Esophagus mucosa (tissue), 1 donor: ENCODE measurements around the gene BNIP5. TPM values are rescaled to one million over a fixed set of nuclear protein-coding genes. Genes with fewer than 3 reads are reported as not detected.

ENCODE experiments used
- ATAC-seq: fragments of 200-7000 bp; cut with Tn5 transposase; one replicate; pipeline ENCODE4 v1.9.1; 2020
- total RNA-seq: library from RNA; stranded (reverse); gene quantifications from one replicate; pipeline ENCODE4 v1.2.4, GENCODE V29; 2023
- donor health status: DM: yes; HTN: yes; CAD: no.

The BNIP5 gene
- total RNA-seq, 1 donor from 2014 or later: not detected

DNA sequence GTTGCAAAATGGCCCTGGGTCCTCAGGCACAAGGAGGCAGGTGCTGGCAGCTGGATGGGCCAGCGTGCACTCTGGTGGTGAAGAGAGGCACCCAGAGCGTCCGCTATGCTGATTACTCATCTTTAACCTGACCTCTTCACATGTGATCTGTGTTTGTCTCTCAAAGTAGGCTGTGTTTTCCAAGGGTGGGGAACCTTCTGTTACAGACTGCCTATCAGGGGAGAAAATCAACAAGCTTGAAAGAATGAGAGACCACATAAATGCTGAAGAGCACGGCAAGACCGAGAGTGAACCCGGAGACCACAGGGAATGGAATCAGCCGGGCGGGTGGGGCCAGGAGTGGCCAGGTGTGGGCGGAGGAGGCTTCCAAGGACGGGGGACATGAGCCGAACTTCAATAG lies 16.2 kb downstream of the BNIP5 start:
- peak; percentile 40 for ATAC-seq

DNA sequence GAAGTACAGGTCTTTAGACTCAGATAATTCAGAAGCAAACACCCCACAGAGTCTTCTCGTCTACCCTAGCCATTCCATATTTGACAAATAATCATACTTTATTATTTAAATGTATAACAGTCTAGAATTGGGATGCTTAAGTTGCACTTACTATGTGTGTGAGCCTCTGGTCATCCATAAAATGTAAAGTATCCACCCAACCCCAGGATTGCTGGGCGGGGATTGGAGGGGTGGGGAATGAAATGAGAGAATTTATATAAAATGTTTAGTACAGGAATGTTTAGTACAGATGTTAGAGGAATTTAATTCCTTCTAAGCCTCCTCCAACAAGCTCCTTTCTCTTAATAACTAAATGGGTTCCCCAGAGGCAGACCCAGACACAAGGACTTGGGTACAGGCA lies 16.9 kb downstream of the BNIP5 start:
- ATAC-seq: no peak

DNA sequence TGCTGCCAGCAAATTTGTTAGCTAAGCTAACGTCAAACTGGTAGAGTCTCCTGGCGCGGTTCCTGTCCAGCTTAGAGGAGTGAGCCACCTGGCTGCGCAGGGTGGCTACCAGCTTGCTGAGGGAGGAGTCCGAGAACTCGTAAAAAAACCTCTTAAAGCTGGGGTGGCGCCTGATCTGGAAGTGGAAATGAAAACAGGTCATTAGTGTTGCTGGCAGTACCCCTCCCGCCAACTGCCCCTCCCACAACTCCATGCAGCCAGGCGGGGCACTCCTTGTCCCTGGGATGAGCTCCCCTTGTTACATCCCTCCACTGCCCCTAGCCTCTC lies 17.3 kb downstream of the BNIP5 start:
- no peak for ATAC-seq

DNA sequence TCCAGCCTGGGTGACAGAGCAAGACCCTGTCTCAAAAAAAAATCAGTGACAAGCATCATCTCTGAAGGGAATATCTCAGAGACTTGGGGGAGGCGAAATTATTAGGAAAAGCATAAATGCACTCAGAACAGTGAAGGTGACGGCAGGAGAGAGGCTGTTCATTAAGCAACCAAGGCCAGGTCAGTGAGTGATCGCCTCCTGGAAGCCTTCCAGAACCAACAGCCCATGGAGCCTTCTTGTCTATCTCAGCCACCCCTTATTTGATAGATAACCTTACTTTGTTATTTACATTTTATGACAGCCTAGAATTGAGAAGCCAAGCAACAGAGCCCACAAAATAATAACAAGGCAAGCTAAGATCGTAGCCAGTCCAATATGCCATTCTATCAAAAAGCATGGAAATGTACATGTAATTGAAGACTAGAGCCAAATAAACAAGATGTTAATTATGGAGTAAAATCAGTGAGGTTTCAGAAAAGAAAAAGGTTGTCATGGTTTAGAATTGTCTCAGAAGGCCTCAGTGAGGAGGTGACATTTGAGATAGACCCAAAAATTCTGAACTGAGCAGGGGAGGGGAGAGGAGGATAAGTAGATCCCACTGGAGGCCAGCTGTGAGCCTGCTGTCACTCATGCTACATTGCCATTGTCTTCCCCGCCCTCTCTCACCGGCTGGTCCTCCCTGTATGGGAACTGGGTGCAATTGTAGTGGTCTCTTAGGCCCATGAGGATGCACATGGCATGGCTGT lies 17.8 kb downstream of the BNIP5 start:
- ATAC-seq: no peak

DNA sequence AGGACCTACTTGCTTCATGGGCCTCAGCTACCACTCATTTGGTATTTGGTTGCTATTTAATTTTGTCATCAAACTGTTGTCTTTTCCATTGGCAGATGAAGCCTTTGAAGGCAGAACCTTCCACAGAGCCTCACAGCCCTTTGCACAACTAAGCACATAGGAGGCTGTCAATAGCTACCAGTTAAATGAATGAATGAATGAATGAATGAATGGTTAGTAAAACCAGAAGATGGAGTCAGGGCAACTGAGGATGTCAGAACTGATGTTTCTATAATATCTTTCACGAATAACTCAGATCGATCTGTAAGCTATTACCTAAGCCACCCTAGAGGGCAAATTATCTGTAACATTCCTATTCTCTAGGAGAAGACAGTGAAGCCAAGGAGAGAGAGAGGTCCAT lies 19.1 kb downstream of the BNIP5 start:
- ATAC-seq: no peak

DNA sequence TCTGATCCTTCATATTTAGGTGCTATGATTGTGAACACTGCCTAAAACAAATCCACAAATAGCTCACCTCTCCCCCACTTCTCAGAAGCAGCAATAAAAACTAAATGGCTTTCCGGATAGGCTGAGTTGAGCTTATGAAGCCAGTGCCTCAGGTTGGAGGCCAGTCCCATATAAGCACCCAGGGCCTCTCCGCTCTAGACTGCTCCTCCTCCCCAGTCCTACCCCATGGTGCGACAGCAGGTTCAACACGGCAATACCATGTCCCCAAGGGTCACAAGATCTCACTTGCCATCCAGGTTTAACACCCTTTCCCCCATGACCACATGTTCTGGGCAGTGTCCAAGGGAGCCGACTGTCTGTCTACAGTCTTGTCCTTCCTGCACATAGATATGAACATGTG lies 20.8 kb downstream of the BNIP5 start:
- ATAC-seq: no peak

DNA sequence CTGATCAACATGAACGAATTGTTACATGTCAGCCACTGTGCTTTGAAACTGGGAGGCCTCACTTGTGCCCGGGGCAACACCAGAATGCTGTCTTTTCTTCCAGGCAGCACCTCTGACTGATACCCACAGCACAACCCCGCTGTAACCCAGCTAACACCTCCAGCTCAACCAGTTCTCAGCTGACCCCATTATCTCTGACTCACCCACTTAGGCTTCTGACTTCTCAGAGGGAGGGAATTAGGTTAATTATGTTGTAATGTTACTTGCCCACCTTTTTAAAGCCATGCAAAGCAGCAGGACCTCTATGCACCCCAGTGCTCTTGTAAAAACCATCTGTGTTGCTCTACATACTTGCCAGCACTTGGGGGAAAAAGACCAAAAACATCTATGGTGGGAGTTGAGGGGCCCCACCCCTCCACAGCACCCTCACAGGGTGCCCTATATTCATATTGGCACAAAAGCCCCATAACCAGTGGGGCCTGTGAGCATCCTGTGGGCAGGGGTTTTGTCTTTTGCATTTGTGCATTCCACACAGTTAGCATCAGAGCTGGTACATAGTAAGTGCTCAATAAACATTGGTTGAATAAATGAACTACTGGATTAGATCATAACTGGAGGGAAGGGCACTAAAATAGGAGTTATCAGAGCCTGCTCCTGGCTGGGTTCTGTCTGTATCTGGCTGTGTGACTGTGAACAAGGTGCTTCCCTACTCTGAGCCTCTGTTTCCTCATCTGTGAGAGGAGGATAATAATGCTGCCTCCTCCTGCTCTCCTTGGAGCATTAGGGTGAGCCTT lies 22.3 kb downstream of the BNIP5 start:
- peak; percentile 96 for ATAC-seq

DNA sequence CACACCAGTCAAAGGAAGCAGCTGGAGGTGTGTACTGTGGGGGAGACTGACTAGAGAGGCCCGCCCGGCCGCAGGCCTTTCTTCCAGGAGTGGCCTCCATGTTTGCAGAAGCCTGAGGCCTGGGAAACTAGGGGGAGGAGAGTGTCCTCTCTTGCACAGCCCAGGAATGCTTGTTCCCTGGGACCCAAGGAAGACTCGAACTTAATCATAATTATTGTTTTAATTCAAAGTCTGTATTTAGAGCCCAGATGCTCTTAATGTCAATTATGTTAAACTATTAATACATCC lies 23.1 kb downstream of the BNIP5 start:
- no peak for ATAC-seq

DNA sequence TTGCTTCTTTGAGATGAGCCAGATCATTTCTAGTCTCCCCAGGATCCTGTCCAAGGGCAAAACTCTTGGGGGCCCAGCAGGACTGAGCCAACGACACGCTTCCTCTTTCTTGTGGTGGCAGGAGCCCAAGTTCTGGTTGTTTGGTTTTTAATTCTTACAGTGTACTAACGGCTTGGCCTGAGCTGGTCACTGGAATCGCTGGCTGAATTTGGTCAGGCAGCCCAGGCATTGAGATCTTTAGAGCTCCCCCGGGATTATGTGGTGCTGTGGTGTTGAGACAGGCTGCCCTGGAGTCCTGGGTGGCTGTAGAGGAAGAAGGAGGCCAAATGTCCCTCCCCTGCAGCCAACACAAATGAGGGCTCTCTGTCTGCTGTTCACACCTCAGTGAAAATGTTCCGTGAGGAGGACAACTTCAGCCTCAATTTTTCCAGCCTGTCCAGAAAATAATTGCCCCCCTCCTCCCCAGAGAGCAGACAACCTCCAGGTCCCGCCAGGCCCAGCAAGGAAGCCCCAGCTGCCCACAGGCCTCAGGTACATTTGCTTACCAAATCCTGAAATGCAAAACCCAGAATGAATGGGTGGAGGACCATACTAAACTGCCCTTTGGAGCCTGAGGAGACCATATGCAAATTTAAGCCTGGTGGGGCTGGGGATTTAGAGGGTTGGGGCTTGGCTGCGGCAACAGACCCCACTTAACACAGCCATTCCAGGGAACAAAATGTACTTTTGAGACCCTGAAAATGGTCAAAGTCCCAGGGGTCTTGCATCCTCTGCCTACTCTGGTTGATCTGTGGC lies 23.6 kb downstream of the BNIP5 start:
- no peak for ATAC-seq

DNA sequence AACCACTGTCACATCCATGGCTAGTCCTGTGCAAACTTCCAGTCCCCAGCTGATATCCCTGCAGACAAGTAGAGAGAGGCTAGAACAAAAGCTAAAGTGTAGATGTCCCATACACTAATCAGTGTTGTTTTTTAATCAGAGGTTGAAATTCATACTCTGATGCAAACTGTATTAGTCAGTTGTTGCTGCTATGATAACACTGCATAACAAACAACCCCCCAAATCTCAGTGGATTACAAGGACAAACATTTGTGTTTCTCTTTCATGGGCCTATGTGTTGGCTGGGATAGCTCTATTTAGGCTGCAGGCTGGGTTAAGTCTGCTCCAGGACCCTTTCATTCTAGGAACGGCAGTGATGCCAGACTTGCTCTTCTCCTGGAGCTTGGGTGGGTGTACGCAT lies 26.8 kb downstream of the BNIP5 start:
- no peak for ATAC-seq

DNA sequence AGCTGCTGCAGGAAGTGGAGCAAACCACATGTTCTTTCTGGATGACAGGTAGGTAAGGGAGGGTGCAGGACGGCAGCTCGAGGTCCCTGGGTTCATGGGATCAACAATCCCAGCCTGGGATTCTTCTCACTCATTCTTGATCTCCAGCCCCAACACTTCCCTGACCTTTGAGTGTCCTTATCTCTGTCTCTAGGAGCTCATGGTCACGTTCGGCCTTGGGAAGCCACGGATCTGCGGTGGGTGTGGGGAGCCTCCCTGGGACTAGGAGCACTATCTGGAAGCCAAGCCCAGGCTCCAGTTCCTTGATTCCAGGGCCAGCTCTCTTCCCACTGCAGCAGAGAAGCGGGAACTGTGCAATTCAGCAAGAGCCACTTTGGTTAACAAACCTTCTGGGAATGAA lies 27.5 kb downstream of the BNIP5 start:
- ATAC-seq: no peak

DNA sequence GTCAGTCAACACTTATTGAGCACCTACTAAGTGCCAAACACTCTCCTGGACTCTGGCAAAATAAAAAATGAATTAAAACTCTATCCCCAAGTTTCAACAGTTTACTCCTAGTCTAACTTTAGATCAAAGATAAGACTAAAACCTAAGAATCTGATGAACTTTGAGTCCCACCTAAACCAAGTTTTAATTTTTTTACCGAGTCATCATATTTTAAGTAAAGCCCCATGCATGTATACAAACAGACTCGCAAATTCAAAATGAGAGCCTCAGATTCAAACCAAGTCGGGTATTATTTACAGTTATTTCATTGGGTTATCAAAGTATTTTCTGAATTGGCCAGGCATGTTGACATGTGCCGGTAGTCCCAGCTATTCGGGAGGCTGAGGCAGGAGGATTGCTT lies 28.2 kb downstream of the BNIP5 start:
- ATAC-seq: no peak

DNA sequence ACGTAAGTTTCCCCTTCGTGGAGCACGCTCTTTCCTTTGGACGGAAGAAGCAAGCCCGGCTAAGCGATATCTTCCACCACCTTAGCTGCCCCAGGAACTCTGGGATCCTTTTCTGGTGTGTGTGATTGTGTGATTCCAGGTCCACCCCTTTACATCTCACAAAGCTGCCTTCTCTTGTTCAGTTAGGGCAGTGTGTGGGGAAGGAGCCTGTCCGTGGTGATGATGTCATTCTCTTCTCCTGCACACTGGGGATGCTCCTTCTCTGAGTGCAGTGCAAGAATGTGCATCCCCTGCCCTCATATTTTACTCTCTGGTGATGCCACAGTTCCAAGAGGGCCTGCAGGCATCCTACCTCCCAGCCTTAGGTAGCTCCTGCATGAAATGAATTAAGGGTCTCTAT lies 30.3 kb downstream of the BNIP5 start:
- ATAC-seq: no peak

DNA sequence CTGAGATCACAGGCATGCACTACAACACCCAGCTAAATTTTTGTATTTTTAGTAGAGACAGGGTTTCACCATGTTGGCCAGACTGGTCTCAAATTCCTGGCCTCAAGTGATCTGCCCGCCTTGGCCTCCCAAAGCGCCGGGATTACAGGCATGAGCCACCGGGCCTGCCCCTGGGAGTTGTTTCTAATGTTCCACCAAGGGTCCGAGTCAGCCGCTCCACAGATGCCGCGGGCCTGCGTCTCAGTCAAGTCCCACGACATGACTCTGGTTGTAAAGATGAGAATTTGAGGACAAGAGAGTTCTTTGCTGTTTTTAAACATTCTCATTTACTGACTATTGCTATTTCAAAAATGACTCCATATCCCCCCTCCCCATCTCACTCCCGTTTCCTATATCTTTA lies 30.8 kb downstream of the BNIP5 start:
- ATAC-seq: no peak

DNA sequence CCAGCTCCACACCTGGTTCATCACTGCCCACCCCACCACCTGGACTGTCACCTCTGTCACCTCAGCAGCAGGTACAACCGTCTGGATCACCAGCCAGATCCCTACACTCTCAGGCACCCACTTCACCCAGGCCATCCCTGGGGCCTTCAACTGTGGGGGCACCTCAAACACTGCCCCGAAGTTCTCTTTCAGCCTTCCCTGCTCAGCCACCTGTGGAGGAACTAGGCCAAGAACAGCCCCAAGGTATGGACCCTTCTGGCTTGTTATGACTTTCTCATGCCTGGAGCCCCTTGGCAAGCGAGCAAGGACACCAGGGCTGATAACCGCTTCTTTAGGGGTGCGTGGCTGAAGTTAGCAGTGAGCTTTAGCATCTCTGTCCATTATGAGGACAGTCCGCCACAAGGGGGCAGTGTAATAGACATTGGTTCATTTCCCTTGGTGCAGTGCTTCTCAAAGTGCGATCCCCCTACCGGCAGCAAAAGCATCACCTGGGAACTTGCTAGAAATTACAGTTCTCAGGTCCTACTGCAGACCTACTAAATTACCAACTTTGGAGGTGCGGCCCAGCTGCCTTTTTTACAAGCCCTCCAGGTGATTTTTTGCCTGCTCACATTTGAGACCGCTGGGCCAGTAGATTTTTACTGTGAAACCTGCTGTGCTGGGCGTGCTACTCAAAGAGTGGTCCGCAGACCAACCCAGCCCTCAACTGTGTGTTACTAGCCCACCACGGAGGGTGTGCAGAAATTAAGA lies 34.3 kb downstream of the BNIP5 start:
- peak; percentile 90 for ATAC-seq

DNA sequence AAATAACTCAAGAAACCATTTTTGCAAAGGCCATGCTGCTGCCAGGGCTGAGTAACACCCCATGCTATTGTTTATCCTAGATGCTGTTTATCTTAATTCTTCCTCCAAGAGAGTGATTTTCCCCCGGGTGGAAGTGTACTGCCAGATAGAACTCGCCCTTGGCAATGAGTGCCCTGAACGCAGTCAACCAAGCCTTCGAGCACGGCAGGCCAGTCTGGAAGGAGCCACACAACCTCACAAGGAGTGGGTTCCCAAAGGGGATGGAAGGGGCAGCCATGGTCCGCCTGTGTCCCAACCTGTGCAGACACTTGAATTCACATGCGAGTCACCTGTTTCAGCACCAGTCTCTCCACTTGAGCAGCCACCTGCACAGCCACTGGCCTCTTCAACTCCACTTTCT lies 34.9 kb downstream of the BNIP5 start:
- ATAC-seq: no peak

DNA sequence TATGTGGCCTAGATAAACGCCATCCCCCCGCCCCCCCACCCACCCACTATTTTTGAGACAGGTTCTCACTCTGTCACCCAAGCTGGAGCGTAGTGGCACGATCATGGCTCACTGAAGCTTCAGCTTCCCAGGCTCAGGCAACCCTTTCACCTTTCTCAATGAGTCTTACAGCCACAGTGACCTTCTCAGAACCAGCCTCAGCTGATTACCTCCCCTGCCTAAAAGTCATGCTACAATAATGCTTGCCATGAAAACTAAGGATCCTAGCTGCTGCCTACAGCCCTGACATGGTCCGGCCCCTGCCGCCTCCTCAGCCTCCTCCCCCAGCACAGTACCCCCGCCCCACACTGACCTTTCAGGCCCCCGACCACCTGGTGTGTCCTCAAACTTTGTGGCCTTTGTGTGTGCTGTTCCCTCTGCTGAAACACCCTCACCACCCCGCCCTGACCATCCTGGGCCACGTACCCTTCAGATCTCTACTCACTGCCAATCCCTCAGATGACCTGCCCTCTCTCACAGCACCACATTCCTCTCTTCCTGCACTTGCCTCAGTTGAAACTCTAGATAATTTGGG lies 35.5 kb downstream of the BNIP5 start:
- ATAC-seq: no peak

DNA sequence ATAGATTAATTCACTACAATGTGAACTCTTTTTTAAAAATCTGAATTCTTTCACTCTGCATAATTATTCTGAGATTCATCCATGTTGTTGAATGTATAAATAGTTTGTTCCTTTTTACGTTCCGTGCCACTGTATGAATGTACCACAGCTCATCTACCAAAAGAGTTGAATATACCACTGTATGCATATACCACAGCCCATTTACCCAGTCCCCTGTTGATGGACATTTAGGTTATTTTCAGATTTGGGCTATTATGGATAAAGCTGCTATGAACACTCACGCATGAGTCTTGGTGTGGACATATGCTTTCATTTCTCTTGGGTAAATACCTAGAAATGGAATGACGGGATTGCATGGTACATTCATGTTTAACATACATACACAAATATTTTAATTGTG lies 38.7 kb downstream of the BNIP5 start:
- ATAC-seq: no peak

DNA sequence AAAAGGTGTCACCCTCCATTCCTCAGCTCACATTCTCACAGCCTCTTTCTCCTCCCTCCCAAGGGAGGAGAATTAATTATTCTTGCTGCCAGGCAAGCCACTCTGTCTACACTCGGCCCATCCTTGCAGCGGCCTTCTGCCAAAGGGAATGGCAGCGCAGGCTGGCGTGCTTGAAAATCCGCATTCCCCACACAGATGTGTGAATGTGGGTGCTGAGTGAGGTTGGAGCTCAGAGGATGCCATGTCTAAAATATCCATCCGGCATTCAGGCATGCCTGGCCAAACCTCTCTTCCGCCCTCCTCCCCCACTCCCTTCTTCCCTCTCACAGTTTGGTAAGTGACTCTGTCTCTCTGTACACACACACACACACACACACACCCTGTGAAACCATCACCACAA lies 39.2 kb downstream of the BNIP5 start:
- ATAC-seq: no peak

DNA sequence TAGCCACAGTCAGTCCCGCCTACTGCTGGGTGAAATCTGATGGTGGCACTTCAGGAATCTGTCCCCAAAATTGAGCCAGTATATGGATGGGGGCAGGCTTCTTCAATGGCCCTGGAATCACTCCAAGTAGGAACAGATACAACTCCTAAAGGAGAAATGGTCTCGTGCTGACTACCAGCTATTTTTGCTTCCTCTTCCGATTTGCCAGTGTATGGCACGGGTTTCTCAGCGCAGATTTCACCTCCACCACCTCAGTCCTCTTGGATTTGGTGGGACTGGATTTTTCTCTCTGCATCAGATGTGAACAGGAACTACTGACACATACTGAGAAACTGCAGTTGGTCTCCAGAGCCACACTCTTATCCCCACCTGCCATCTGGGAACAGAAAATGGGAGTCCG lies 39.6 kb downstream of the BNIP5 start:
- no peak for ATAC-seq

DNA sequence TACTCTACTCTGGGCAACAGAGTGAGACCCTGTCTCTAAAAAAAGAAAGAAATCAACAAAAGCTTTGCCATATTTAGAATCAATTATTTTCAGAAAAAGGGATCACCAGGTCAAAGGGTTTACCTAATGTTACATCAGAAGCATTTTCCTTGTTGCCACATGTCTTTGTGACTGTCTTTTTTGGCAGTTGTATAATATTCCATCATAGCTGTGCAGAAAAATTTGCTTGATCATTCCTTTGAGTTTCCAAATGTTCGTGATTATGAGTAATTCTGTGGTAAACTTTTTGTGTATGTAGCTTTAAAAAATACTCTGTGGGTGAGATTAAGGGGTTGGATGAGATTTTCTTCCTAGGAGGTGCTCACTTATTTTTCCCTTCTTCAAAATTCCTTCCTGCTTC lies 40.4 kb downstream of the BNIP5 start:
- no peak for ATAC-seq

DNA sequence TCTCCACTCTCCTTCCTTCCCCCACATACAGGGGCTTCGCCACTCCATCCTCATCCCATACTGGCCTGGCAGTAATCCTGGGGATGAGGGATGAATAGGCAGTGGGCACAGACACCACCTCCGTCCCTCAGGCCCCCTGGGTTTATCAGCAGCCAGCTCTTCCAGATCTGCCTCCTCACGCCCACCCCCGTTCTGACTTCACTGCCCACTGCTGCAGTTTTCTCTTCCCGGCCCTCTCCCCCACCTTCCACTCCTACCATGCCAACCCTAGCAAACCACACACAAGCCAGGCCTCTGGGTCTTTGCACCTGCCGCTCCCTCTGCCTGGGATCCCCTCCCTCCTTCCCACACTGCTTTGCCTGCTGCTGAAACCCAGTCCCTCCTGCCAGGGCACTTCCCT lies 44.5 kb downstream of the BNIP5 start:
- ATAC-seq: no peak
